Cerebellar nuclear complex (tissue), 1 donor: ENCODE measurements around the gene CNP.

ENCODE experiments used
- DNase-seq, 2 experiments: peaks; one replicate each; lab custom pipeline; 2025; lab: John Stamatoyannopoulos, UW

Gene CNP

DNA sequence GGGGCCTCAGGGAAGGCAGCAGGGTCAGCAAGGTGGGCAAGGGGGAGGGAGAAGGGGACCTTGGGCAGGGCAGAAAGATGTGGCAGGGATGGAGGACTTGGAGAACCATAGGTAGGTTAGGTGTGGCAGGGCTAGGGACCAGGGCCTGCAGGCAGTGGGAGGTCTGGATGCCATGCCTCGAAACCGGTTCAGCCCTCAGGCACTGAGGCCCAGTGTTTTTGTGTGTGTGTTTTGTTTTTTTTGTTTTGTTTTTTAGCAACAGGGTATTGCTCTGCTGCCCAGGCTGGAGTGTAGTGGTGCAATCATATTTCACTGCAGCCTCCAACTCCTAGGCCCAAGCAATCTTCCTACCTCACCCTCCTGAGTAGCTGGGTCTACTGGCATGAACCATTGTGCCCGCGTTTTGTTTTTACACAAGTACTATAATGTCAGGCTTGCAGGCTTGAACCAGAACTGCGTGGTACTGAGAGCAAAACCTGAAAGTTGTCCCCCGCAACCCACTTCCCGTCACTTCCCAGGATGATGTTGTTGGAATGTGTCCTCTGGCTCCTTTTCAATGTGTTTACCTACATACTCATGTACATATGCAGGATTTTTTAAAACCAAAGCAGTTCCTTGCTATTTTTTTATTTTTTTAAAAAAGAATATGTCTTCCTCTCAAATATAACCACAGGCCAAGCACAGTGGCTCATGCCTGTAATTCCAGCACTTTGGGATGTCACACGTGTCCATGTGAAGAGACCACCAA, 23.8 kb upstream of the CNP start:
- DNase-seq = no peak

GRCh38 chr17:41943492-41943891, 23.1 kb upstream of the CNP start:
- no peak for DNase-seq

GRCh38 chr17:41944943-41945342, 21.7 kb upstream of the CNP start:
- no peak for DNase-seq

DNA sequence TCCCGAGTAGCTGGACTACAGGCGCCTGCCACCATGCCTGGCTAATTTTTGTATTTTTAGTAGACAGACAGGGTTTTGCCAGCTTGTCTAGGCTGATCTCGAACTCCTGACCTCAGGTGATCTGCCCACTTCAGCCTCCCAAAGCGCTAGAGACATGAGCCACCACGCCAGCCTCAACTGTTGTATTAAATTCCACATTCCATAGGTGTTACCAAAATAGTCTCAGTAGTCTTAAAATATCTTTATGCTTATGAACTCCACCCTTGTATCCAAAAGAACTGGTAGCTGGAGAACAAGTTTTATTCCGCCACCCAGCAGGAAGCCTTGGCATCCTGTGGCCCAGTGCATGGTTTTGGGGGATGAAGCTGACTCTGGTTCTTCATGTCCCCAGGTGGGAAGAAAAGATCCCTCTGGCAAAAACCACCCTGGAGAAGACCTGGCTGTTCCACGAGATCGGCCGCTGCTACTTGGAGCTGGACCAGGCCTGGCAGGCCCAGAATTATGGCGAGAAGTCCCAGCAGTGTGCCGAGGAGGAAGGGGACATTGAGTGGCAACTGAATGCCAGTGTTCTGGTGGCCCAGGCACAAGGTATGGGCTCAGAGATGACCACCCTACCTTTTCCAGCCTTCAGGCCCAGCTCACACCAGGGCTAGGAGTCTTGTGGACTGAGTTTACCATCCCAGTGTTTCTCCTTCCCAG, 17.7 kb upstream of the CNP start:
- no peak for DNase-seq

DNA sequence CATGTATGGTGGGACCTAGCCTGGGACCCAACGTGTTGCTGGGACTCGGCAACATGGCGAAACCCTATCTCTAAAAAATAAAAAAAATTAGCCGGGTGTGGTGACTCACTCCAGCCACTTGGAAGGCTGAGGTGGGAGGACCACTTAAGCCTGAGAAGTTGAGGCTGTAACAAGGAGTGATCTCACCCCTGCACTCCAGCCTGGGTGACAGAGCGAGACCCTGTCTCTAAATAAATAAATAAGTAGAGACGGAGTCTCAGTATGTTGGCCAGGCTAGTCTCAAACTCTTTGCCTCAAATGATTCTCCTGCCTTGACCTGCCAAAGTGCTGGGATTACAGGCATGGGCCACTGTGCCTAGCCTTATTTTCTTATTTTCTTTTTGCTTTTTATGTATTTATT, 10.1 kb upstream of the CNP start:
- DNase-seq = no peak

- no peak for DNase-seq
Measured at GRCh38 chr17:41957031-41957868, 9.3 kb upstream of the CNP start.

DNA sequence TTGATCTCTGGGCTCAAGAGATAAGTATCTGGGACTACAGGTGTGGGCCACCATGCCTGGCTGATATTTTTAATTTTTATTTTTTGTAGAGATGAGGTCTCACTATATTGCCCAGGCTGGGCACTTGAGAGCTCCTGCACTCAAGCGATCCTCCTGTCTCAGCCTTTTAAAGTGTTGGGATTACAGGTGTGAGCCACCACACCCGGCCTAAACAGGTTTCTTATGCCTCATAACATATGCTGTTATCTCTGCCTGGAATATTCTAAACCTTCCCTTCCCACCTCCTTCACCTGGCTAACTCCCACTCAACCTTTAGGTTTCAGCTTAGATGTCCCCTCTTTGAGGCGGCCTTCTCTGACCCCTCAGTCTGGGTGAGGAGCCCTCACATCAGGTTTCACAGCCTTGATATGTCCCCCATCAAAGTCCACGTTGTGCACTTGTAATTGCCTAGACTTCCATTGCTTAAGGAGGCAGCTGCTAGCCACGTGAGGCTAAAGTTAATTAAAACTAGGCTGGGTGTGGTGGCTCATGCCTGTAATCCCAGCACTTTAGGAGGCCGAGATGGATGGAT, 8.6 kb upstream of the CNP start:
- no peak for DNase-seq

DNA sequence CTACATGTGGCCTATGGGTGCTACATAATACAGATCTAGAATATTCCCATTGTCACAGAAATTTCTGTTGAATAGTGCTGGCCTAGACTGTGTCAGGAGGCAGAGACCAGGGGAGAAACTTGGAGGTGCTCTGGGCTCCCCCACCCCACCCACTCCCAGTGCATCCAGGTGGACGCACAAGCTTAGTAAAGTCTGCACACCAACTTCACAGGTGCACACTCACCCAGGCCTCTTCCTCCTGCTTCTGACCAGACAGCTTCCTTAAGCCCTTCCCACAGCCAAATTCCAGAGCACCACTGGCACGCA, 7.6 kb upstream of the CNP start:
- DNase-seq = no peak

- no peak for DNase-seq
Measured at GRCh38 chr17:41959336-41960095, 7.1 kb upstream of the CNP start.

GRCh38 chr17:41962111-41962510, 4.5 kb upstream of the CNP start:
- DNase-seq = no peak

DNA sequence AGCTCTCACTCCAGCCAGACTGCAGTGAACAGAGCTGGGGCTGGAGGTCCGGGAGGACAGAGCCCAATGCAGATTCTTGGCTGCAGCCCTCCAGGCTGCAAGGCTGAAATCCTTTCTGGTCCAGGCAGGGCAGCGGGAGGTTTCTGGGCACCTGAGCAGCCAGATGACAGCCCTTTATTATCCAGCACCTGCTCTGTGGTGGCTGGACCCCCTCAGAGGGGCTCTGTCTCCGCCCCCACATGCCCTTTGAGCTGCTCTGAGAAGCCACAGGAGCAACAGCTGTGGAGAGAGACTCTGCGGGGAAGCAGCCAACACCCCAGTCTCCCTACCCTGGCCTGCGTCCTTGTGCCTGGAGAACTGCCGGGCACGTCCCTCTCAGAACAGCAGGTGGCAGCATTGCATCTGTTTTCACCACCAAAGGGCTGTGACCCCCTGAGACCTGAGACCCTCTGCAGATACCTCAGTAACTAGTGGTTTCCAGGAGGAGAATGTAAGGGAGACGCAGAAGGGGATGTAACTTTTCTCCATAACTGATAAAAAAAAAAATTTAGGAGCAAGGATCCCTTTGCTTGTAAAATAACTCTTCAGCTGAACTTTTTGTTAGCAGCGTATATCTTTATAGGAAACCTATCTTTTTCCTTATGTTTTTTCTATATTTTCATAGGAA, 3.7 kb upstream of the CNP start:
- DNase-seq = peak in 1 of 2 experiments; percentile 15

DNA sequence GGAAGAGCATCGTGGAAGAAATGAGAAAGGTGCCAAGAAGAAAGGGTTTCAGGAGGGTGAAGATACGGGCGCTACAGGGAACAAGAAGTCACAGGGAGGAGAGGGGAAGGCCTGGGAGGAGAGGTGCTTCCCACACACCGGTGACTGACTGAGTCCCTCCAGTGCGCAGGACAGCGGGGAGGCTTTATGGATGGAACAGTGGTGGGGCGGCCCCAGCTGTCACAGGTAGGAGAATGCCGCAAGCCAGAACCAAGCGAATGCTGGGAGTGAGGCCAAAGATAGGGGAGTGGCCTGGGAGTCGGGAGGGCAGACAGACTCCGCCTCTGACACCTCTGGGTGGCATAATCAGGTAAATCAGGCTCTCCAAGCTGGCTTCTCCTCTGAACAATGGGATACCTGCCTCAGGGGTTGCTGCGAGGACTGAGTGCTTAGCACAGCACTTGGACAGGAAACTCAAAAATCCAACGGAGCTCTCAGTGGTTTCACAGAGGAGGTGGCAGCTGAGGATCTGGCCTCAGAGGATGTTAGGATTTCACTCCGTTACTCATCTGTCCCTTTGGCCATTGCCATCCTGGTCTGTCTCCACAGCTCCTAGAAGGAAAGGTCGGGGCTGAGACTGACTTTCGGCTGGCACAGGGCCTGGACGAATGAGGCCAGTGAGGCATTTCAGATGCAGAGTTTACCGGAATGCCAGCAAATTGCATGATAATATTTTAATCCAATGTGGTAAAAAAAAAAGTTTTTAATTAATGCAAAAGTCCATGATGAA, 717 bp upstream of the CNP start:
- DNase-seq = peak in 1 of 2 experiments; percentile 39

GRCh38 chr17:41967141-41967920, 736 bp downstream of the CNP start:
- DNase-seq = no peak

GRCh38 chr17:41967921-41968578, 1.5 kb downstream of the CNP start:
- DNase-seq = no peak

DNA sequence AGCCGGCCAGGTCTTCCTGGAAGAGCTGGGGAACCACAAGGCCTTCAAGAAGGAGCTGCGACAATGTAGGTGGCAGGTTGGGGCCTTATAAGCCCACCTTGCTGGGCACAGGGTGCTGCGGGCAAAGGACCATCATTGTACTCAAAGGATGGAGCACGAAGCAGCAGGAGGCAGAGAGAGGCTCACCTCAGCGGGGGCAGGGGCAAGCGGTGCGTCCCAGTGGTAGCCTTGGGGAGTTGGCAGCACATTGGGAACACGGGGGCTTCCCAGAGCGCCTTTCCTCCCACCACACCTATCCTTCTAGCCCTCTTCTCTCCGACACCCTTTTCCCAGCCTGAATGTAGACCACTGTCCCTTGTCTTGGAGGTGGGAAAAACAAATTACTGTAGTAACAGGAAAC, 2.1 kb downstream of the CNP start:
- DNase-seq = no peak

GRCh38 chr17:41970901-41971331, 4.3 kb downstream of the CNP start:
- DNase-seq = no peak

GRCh38 chr17:41971721-41972523, 5.3 kb downstream of the CNP start:
- no peak for DNase-seq
